ENCODE measurements around the gene ASTE1.
"Not testable (repeated sequence)": the region's sequence is repeated elsewhere in the genome, so short reads cannot be mapped to it uniquely, and the experiment has no call there.

Gene ASTE1

GRCh38 chr3:130975251-130975650 is 51.4 kb downstream of the ASTE1 start:
- no peak for DNase-seq (ENCODE audit: low read depth)
- TF ChIP-seq, protein P1, sequence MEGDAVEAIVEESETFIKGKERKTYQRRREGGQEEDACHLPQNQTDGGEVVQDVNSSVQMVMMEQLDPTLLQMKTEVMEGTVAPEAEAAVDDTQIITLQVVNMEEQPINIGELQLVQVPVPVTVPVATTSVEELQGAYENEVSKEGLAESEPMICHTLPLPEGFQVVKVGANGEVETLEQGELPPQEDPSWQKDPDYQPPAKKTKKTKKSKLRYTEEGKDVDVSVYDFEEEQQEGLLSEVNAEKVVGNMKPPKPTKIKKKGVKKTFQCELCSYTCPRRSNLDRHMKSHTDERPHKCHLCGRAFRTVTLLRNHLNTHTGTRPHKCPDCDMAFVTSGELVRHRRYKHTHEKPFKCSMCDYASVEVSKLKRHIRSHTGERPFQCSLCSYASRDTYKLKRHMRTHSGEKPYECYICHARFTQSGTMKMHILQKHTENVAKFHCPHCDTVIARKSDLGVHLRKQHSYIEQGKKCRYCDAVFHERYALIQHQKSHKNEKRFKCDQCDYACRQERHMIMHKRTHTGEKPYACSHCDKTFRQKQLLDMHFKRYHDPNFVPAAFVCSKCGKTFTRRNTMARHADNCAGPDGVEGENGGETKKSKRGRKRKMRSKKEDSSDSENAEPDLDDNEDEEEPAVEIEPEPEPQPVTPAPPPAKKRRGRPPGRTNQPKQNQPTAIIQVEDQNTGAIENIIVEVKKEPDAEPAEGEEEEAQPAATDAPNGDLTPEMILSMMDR (conservative IDR thresholded peaks at IDR 0.05; ENCODE audit: control insufficient read depth, insufficient read depth, low read depth, low read length), result no peak
- no peak overlapping the region for H3K4me3 ChIP-seq (ENCODE audit: control insufficient read depth, low read depth, low read length)

DNA sequence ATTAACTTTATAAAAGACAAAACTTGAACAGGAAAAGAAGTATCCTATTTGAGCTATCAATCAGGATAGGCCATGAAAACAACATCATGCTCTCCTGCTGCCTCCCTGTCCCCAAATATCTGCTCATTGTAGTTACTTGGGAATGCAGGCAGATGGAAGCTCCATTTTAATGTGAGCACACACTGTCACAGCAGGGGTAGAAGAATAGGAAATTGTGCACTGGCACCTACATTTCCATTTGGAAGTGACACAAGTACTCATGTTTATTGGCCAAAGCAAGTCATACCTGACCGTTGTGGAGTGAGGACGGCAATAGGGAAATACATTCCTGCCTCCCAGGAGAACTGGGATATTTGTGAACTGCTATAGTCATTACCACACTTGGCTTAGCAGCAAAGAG is 52.4 kb downstream of the ASTE1 start:
- TF ChIP-seq, protein P1 (conservative IDR thresholded peaks at IDR 0.05; ENCODE audit: control insufficient read depth, insufficient read depth, low read depth, low read length), result no peak
- no peak for DNase-seq (ENCODE audit: low read depth)
- H3K4me3 ChIP-seq (ENCODE audit: control insufficient read depth, low read depth, low read length), result no peak overlapping the region

- DNase-seq (ENCODE audit: low read depth), result peak; percentile 2
- TF ChIP-seq, protein P1 (conservative IDR thresholded peaks at IDR 0.05; ENCODE audit: control insufficient read depth, insufficient read depth, low read depth, low read length), result no peak
- no peak overlapping the region for H3K4me3 ChIP-seq (ENCODE audit: control insufficient read depth, low read depth, low read length)
Measured at GRCh38 chr3:130973406-130973805, 53.2 kb downstream of the ASTE1 start.

DNA sequence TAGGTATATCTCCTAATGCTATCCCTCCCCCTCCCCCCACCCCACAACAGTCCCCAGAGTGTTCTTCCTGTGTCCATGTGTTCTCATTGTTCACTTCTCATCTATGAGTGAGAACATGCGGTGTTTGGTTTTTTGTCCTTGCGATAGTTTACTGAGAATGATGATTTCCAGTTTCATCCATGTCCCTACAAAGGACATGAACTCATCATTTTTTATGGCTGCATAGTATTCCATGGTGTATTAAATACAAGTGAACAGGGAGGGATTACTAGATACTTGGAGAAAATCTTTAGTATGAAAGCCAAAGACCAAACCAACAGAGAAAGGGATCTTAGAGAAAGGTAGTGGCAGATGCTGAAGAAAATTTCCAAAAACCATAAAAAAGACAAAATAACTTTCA is 54.0 kb downstream of the ASTE1 start:
- H3K4me3 ChIP-seq (ENCODE audit: control insufficient read depth, low read depth, low read length); DNase-seq (ENCODE audit: low read depth): not testable (repeated sequence)

DNA sequence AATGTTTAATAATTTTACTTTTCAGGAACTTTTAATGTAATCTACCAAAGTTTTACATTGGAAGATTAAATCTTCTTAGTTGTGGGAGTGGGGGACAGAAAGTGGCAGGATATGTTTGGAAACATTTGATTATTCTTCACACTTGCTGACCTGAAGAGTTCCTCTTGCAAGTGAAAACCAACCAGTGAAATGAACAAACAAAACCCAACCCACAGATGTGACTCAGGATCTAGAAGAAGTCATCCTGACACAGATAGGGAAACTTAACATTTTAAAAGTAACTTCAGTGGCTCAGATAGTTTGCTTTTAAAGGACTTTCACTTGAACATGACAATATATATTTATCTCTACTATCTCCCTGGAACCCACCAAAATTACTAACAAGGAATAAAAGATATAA is 55.4 kb downstream of the ASTE1 start:
- DNase-seq (ENCODE audit: low read depth), result no peak
- no peak overlapping the region for H3K4me3 ChIP-seq (ENCODE audit: control insufficient read depth, low read depth, low read length)
- TF ChIP-seq, protein P1 (conservative IDR thresholded peaks at IDR 0.05; ENCODE audit: control insufficient read depth, insufficient read depth, low read depth, low read length), result no peak

DNA sequence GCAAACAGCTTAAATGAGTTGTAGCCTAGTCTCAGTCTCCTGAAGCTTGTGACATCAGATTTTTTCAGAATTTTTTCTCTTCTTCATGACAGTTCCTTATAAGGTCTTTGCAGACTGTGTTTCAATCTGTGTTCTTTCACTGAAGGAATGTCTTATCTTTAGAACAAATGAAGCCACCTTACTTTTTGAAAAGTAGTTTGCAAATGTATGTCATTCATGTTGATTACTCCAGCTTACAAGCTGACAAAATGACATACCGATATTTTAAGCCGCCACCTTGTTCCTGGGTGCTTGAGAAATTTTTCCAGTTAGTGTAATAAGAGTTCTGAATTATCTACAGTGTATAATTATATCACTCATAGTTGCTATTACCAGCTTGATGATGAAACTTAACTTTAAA is 57.0 kb downstream of the ASTE1 start:
- TF ChIP-seq, protein P1 (conservative IDR thresholded peaks at IDR 0.05; ENCODE audit: control insufficient read depth, insufficient read depth, low read depth, low read length), result no peak

DNA sequence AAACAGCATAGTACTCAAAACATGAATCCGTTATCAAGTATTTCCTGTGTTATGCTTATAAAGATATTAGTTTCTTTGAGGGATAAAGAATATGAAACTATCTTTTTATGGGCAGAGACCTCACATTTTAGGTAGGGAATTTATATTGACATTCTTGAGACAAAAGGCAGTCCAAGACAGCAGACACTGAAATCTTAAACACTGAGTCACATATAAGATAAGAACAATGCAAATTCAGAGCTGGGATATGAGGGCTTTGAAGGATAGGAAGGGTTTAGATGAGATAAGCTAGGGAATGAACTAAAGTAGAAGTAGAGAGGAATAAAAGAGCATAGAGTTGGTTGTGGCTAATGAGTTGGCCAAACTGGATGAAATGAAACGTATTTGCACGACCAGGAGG is 58.4 kb downstream of the ASTE1 start:
- TF ChIP-seq, protein P1 (conservative IDR thresholded peaks at IDR 0.05; ENCODE audit: control insufficient read depth, insufficient read depth, low read depth, low read length), result no peak
- no peak for DNase-seq (ENCODE audit: low read depth)
- no peak overlapping the region for H3K4me3 ChIP-seq (ENCODE audit: control insufficient read depth, low read depth, low read length)

More for the DNA sequence above, 57.0 kb downstream of the ASTE1 start:
- DNase-seq (ENCODE audit: low read depth), result no peak
- no peak overlapping the region for H3K4me3 ChIP-seq (ENCODE audit: control insufficient read depth, low read depth, low read length)

All from fibroblast of mammary gland (primary cell).